K562 (cell line): ENCODE measurements around the gene PCYT1A.

ENCODE experiments used
- IRF2 ChIP-seq: sonication (generic); formaldehyde crosslinking; IDR thresholded peaks from 2 replicates; pipeline ENCODE4 v1.8.1; 2022; ENCODE audit warnings: mild to moderate bottlenecking, missing genetic modification reagents
- TF ChIP-seq, protein P1 (sequence below), 3 experiments: IDR thresholded peaks in 2 of 3; conservative IDR thresholded peaks in 1 of 3; 2 replicates each; pipeline ENCODE4 v1.5.1; 2011 to 2012; ENCODE audit warnings: low read length in 3 of 3, mild to moderate bottlenecking in 3 of 3, control low read depth in 2 of 3, improper control_type of control experiment in 1 of 3, inconsistent platforms in 1 of 3, low read depth in 1 of 3, mixed read lengths in 1 of 3, moderate library complexity in 1 of 3; ENCODE audit not compliant: insufficient read depth in 2 of 3
- TF ChIP-seq, protein P2 (sequence below), 2 experiments: IDR thresholded peaks; 2 replicates each; pipeline ENCODE4 v1.6.1; 2012; ENCODE audit warnings: improper control_type of control experiment in 2 of 2, low read depth in 2 of 2, low read length in 2 of 2, borderline replicate concordance in 1 of 2
- TF ChIP-seq, protein P3 (sequence below): sonication (generic); formaldehyde crosslinking; IDR thresholded peaks from 2 replicates; pipeline ENCODE4 v1.5.0; 2020; ENCODE audit warnings: missing genetic modification reagents

DNA sequence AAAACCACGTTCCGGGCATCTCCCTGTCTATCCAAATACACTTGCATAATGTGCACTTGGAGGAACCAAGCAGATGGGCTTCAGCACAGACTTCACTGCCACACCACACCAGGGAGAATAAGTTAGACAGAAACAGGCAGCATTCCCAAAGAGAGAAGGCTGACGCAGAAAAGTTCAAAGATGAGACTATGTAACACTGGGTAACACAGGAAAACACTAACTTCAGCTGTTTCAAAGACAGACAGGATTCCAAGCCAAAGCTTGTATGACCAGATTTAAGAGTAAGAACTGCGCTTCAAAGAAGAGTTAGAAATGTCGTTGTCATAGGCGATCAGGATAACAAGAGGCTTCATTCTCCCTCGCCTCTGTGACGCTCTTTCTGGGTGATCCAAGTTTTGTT is 51.3 kb downstream of the PCYT1A start:
- TF ChIP-seq, protein P1, sequence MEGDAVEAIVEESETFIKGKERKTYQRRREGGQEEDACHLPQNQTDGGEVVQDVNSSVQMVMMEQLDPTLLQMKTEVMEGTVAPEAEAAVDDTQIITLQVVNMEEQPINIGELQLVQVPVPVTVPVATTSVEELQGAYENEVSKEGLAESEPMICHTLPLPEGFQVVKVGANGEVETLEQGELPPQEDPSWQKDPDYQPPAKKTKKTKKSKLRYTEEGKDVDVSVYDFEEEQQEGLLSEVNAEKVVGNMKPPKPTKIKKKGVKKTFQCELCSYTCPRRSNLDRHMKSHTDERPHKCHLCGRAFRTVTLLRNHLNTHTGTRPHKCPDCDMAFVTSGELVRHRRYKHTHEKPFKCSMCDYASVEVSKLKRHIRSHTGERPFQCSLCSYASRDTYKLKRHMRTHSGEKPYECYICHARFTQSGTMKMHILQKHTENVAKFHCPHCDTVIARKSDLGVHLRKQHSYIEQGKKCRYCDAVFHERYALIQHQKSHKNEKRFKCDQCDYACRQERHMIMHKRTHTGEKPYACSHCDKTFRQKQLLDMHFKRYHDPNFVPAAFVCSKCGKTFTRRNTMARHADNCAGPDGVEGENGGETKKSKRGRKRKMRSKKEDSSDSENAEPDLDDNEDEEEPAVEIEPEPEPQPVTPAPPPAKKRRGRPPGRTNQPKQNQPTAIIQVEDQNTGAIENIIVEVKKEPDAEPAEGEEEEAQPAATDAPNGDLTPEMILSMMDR (IDR thresholded peaks at IDR 0.05 in 2 of 3, conservative IDR thresholded peaks at IDR 0.05 in 1 of 3; ENCODE audit: insufficient read depth in 2 of 3, low read depth in 1 of 3, low read length in 3 of 3) = no peak
- TF ChIP-seq, protein P2, sequence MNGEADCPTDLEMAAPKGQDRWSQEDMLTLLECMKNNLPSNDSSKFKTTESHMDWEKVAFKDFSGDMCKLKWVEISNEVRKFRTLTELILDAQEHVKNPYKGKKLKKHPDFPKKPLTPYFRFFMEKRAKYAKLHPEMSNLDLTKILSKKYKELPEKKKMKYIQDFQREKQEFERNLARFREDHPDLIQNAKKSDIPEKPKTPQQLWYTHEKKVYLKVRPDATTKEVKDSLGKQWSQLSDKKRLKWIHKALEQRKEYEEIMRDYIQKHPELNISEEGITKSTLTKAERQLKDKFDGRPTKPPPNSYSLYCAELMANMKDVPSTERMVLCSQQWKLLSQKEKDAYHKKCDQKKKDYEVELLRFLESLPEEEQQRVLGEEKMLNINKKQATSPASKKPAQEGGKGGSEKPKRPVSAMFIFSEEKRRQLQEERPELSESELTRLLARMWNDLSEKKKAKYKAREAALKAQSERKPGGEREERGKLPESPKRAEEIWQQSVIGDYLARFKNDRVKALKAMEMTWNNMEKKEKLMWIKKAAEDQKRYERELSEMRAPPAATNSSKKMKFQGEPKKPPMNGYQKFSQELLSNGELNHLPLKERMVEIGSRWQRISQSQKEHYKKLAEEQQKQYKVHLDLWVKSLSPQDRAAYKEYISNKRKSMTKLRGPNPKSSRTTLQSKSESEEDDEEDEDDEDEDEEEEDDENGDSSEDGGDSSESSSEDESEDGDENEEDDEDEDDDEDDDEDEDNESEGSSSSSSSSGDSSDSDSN (IDR thresholded peaks at IDR 0.05; ENCODE audit: borderline replicate concordance in 1 of 2, low read depth in 2 of 2, low read length in 2 of 2) = no peak
- TF ChIP-seq IRF2 (CRISPR knock-in tag) = no peak
- TF ChIP-seq, protein P3, sequence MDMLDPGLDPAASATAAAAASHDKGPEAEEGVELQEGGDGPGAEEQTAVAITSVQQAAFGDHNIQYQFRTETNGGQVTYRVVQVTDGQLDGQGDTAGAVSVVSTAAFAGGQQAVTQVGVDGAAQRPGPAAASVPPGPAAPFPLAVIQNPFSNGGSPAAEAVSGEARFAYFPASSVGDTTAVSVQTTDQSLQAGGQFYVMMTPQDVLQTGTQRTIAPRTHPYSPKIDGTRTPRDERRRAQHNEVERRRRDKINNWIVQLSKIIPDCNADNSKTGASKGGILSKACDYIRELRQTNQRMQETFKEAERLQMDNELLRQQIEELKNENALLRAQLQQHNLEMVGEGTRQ (CRISPR knock-in tag) = no peak
